H9 (cell line): ENCODE results near the gene FAM120A. TPM values are rescaled to one million over a fixed set of nuclear protein-coding genes. Genes with fewer than 3 reads are reported as not detected.

ENCODE experiments used
- DNase-seq: peaks from one replicate; pipeline ENCODE4 v3.0.0-alpha.2; 2017
- H2AFZ ChIP-seq: one replicate; pipeline ENCODE4 v1.6.1; 2013; ENCODE audit warnings: mild to moderate bottlenecking, low read length, control low read depth, moderate library complexity
- H2AK5ac ChIP-seq: 2 replicates; pipeline ENCODE4 v1.6.1; 2013; ENCODE audit warnings: low read length, control low read depth, mixed read lengths; ENCODE audit not compliant: insufficient read length
- H2BK120ac ChIP-seq: one replicate; pipeline ENCODE4 v1.6.1; 2013; ENCODE audit warnings: low read depth, mild to moderate bottlenecking, low read length, control low read depth, inconsistent platforms; ENCODE audit not compliant: poor library complexity, severe bottlenecking
- H2BK12ac ChIP-seq: 2 replicates; pipeline ENCODE4 v1.6.1; 2013; ENCODE audit warnings: low read length, control low read depth, mixed read lengths, low read depth; ENCODE audit not compliant: insufficient read length
- H2BK15ac ChIP-seq: 2 replicates; pipeline ENCODE4 v1.6.1; 2013; ENCODE audit warnings: low read depth, low read length, control low read depth
- H2BK20ac ChIP-seq: one replicate; pipeline ENCODE4 v1.6.1; 2013; ENCODE audit warnings: low read depth, mild to moderate bottlenecking, low read length, control low read depth, inconsistent platforms; ENCODE audit not compliant: poor library complexity, severe bottlenecking
- H2BK5ac ChIP-seq: 2 replicates; pipeline ENCODE4 v1.6.1; 2013; ENCODE audit warnings: low read length, control low read depth, mixed read lengths; ENCODE audit not compliant: insufficient read length
- H3K14ac ChIP-seq: 2 replicates; pipeline ENCODE4 v1.6.1; 2013; ENCODE audit warnings: low read length, control low read depth; ENCODE audit not compliant: insufficient read depth
- H3K18ac ChIP-seq: 2 replicates; pipeline ENCODE4 v1.6.1; 2013; ENCODE audit warnings: low read depth, mild to moderate bottlenecking, mixed read lengths, low read length, control low read depth; ENCODE audit not compliant: insufficient read length
- H3K23ac ChIP-seq: 2 replicates; pipeline ENCODE4 v1.6.1; 2013; ENCODE audit warnings: low read length, control low read depth, mixed read lengths, low read depth; ENCODE audit not compliant: insufficient read length
- H3K23me2 ChIP-seq: 2 replicates; pipeline ENCODE4 v1.6.1; 2013; ENCODE audit warnings: low read depth, mild to moderate bottlenecking, mixed read lengths, low read length, control low read depth; ENCODE audit not compliant: insufficient read length, poor library complexity, severe bottlenecking
- H3K27ac ChIP-seq: 2 replicates; pipeline ENCODE4 v1.5.1; 2013; ENCODE audit warnings: low read length, control low read depth, mixed read lengths, low read depth; ENCODE audit not compliant: insufficient read length
- H3K27me3 ChIP-seq: 2 replicates; pipeline ENCODE4 v1.6.1; 2013; ENCODE audit warnings: low read length, control low read depth, inconsistent platforms; ENCODE audit not compliant: insufficient read depth
- H3K4ac ChIP-seq: 2 replicates; pipeline ENCODE4 v1.6.1; 2013; ENCODE audit warnings: low read depth, mild to moderate bottlenecking, control low read depth, inconsistent platforms, low read length, moderate library complexity
- H3K4me1 ChIP-seq: 2 replicates; pipeline ENCODE4 v1.6.1; 2013; ENCODE audit warnings: low read length, control low read depth, inconsistent platforms; ENCODE audit not compliant: insufficient read depth
- H3K4me2 ChIP-seq: 2 replicates; pipeline ENCODE4 v1.6.1; 2013; ENCODE audit warnings: low read length, control low read depth, mixed read lengths; ENCODE audit not compliant: insufficient read length, insufficient read depth
- H3K56ac ChIP-seq: 2 replicates; pipeline ENCODE4 v1.6.1; 2013; ENCODE audit warnings: low read depth, mild to moderate bottlenecking, mixed read lengths, low read length, control low read depth; ENCODE audit not compliant: insufficient read length
- H3K79me1 ChIP-seq: 2 replicates; pipeline ENCODE4 v1.6.1; 2013; ENCODE audit warnings: low read depth, mild to moderate bottlenecking, moderate library complexity, low read length, control low read depth, inconsistent platforms; ENCODE audit not compliant: insufficient read depth, poor library complexity, severe bottlenecking
- H3K79me2 ChIP-seq: 2 replicates; pipeline ENCODE4 v1.6.1; 2013; ENCODE audit warnings: low read length, control low read depth, inconsistent platforms; ENCODE audit not compliant: insufficient read depth
- H3K9ac ChIP-seq: 2 replicates; pipeline ENCODE4 v1.6.1; 2013; ENCODE audit warnings: low read length, control low read depth, mixed read lengths; ENCODE audit not compliant: insufficient read length; ENCODE audit errors: extremely low read depth
- H3K9me3 ChIP-seq: one replicate; pipeline ENCODE4 v1.6.1; 2013; ENCODE audit warnings: low read depth, low read length, inconsistent platforms; ENCODE audit not compliant: control insufficient read depth
- H3T11ph ChIP-seq: one replicate; pipeline ENCODE4 v1.6.1; 2013; ENCODE audit warnings: mild to moderate bottlenecking, low read length, control low read depth, inconsistent platforms
- H4K20me1 ChIP-seq: one replicate; pipeline ENCODE4 v1.6.1; 2013; ENCODE audit not compliant: control insufficient read depth, insufficient read length, insufficient read depth
- H4K5ac ChIP-seq: 2 replicates; pipeline ENCODE4 v1.6.1; 2013; ENCODE audit warnings: low read depth, mild to moderate bottlenecking, mixed read lengths, low read length, control low read depth; ENCODE audit not compliant: insufficient read length
- H4K8ac ChIP-seq: replicated peaks from 2 replicates; pipeline ENCODE4 v1.6.1; 2013; ENCODE audit warnings: low read length, control low read depth, mixed read lengths, low read depth; ENCODE audit not compliant: insufficient read length
- H4K91ac ChIP-seq: 2 replicates; pipeline ENCODE4 v1.6.1; 2013; ENCODE audit warnings: low read depth, mild to moderate bottlenecking, moderate library complexity, mixed read lengths, low read length, control low read depth; ENCODE audit not compliant: insufficient read length
- H3K27ac Mint-ChIP-seq, 3 experiments: 2 replicates in 2 of 3; 3 replicates in 1 of 3; pipeline ENCODE4 v1.8.0; 2020 to 2021; ENCODE audit warnings: mixed read lengths in 3 of 3, mild to moderate bottlenecking in 1 of 3, moderate library complexity in 1 of 3
- H3K27me3 Mint-ChIP-seq: 2 replicates; pipeline ENCODE4 v1.8.0; 2021; ENCODE audit warnings: low read depth, mild to moderate bottlenecking, moderate library complexity, mixed read lengths
- H3K36me3 Mint-ChIP-seq, 3 experiments: 2 replicates in 2 of 3; 3 replicates in 1 of 3; pipeline ENCODE4 v1.8.0; 2020 to 2021; ENCODE audit warnings: low read depth in 3 of 3, mixed read lengths in 3 of 3; ENCODE audit not compliant: insufficient read depth in 1 of 3
- H3K4me1 Mint-ChIP-seq, 2 experiments: 2 replicates each; pipeline ENCODE4 v1.8.0; 2020; ENCODE audit warnings: mixed read lengths in 2 of 2
- H3K4me3 Mint-ChIP-seq, 2 experiments: 2 replicates in 1 of 2; 3 replicates in 1 of 2; pipeline ENCODE4 v1.8.0; 2020 to 2021; ENCODE audit warnings: mild to moderate bottlenecking in 2 of 2, mixed read lengths in 2 of 2, moderate library complexity in 1 of 2
- H3K9me3 Mint-ChIP-seq, 2 experiments: 2 replicates in 1 of 2; 3 replicates in 1 of 2; pipeline ENCODE4 v1.8.0; 2020; ENCODE audit warnings: mild to moderate bottlenecking in 2 of 2, mixed read lengths in 2 of 2, moderate library complexity in 1 of 2
- CTCF ChIP-seq: fragments of 200-600 bp; sonication (generic); conservative IDR thresholded peaks from 3 replicates; pipeline ENCODE4 v1.8.0; 2021; ENCODE audit warnings: antibody characterized with exemption, mild to moderate bottlenecking
- WGBS: extraction: QIAGEN DNeasy Blood & Tissue Kit; methylation state at CpG from one replicate; pipeline ENCODE4 v1.1.7; 2013; ENCODE audit warnings: missing lambda C conversion rate, low lambda C conversion rate, mixed read lengths; ENCODE audit not compliant: insufficient read length; ENCODE audit errors: extremely low coverage; 5-methylcytosine and 5-hydroxymethylcytosine counted together
- total RNA-seq: library from RNA; stranded (reverse); gene quantifications from 2 replicates; pipeline ENCODE4 v1.2.1, GENCODE V29; 2021

The FAM120A gene
- total RNA-seq, 1 experiment from 2014 or later = 57.7 TPM

GRCh38 chr9:93587284-93587650 is 135.8 kb downstream of the FAM120A start:
- H3K79me2 ChIP-seq = peaks cover 2% of the 10 kb centered on the region; the same call in 1 of the 2 replicates

More at GRCh38 chr9:93587284-93587650, 135.8 kb downstream of the FAM120A start:
- Histone ChIP-seq H4K5ac (no peak overlapping the region), H2BK5ac (no peak overlapping the region), H3K27me3 (no peaks in the 10 kb centered on the region), H3K4me1 (peaks cover under 1% of the 10 kb centered on the region; the same call in 1 of the 2 replicates), H4K91ac (no peak overlapping the region), H3T11ph (no peak overlapping the region), H2BK12ac (no peak overlapping the region), H3K27ac (no peak overlapping the region), H4K8ac (no peak overlapping the region), H3K56ac (no peak overlapping the region), H3K9ac (no peak overlapping the region), H3K79me1 (peaks cover 8% of the 10 kb centered on the region), H3K23ac (no peak overlapping the region), H2BK15ac (no peak overlapping the region), H3K9me3 (no peaks in the 10 kb centered on the region), H2BK120ac (no peak overlapping the region), H2BK20ac (no peak overlapping the region), H4K20me1 (no peaks in the 10 kb centered on the region), H2AK5ac (no peak overlapping the region), H3K23me2 (no peaks in the 10 kb centered on the region), H3K4me2 (no peak overlapping the region), H3K18ac (no peak overlapping the region), H3K4ac (no peak overlapping the region), H3K14ac (no peak overlapping the region), H2AFZ (no peak overlapping the region)
- Mint-ChIP-seq H3K36me3 (no peaks in the 10 kb centered on the region; a peak in 2 of 7 replicates), H3K4me1 (peaks cover 19 to 29% of the 10 kb centered on the region in 2 experiments), H3K27ac (no peak overlapping the region), H3K9me3 (peaks cover 0 to 5% of the 10 kb centered on the region in 2 experiments; a peak in 1 of 5 replicates), H3K27me3 (no peaks in the 10 kb centered on the region), H3K4me3 (no peak overlapping the region)
- no peak for TF ChIP-seq CTCF
- no CpG with 5 or more reads among the region's 7 CpGs for WGBS
- DNase-seq = no peak
